Thoracic aorta (tissue), 2 donors: Measurements from ENCODE around the gene NFU1. TPM values are rescaled to one million over a fixed set of nuclear protein-coding genes. Genes with fewer than 3 reads are reported as not detected.

Experiments used
- ATAC-seq: fragments of 150-250 bp; one replicate; pipeline ENCODE4 v1.8.0; 2017; ENCODE audit warnings: low read depth; ENCODE audit not compliant: insufficient number of reproducible peaks, low FRiP score
- DNase-seq: peaks from one replicate; pipeline ENCODE4 v3.0.0-alpha.2; 2020; ENCODE audit warnings: low spot score
- H3K27ac ChIP-seq, 2 donors: fragments of 200-600 bp; sonication (generic); 1 replicate in 1 of 2; 2 replicates in 1 of 2; pipeline ENCODE4 v1.5.1; 2016; ENCODE audit warnings: mild to moderate bottlenecking in 2 of 2, moderate library complexity in 2 of 2
- H3K27me3 ChIP-seq: fragments of 200-600 bp; sonication (generic); replicated peaks from 2 replicates; pipeline ENCODE4 v1.6.0; 2016; ENCODE audit warnings: mild to moderate bottlenecking; ENCODE audit not compliant: insufficient read depth
- H3K36me3 ChIP-seq: fragments of 200-600 bp; sonication (generic); one replicate; pipeline ENCODE4 v1.5.1; 2016
- H3K4me1 ChIP-seq, 2 donors: fragments of 200-600 bp; sonication (generic); 1 replicate in 1 of 2; 2 replicates in 1 of 2; pipeline versions ENCODE4 v1.5.1 to v1.6.0; 2016; ENCODE audit warnings: low read depth in 2 of 2, mild to moderate bottlenecking in 1 of 2; ENCODE audit not compliant: control insufficient read depth in 1 of 2
- H3K4me3 ChIP-seq: fragments of 200-600 bp; sonication (generic); 2 replicates; pipeline ENCODE4 v1.5.1; 2016; ENCODE audit warnings: mild to moderate bottlenecking
- H3K9me3 ChIP-seq: fragments of 200-600 bp; sonication (generic); 2 replicates; pipeline ENCODE4 v1.5.1; 2016
- CTCF ChIP-seq: fragments of 200-600 bp; sonication (generic); IDR thresholded peaks from one replicate; pipeline ENCODE4 v1.5.1; 2019; ENCODE audit warnings: antibody characterized with exemption
- total RNA-seq, 2 donors: library from RNA; depleted of rRNA; stranded (reverse); fragments of >200 nt; gene quantifications; one replicate each; pipeline versions ENCODE4 v1.1.0 to v1.2.3, GENCODE V29; 2016

Gene NFU1
- 10 to 100 TPM; 44.6 to 51.6 TPM for total RNA-seq

GRCh38 chr2:69436938-69437750 is at the start of gene NFU1:
NFU1 (minus strand) TSS chr2:69437435; CDS start chr2:69437422, 13 bp downstream.
- DNase-seq (peak; percentile 80), ATAC-seq (peak; percentile 90)
- Histone ChIP-seq H3K27ac (peak within 1 kb of the TSS; percentile 88 to 97), H3K9me3 (no peaks in the 10 kb centered on the region), H3K27me3 (no peaks in the 10 kb centered on the region), H3K4me1 (peaks cover 13 to 33% of the 10 kb centered on the region in 2 donors), H3K36me3 (no peaks in the 10 kb centered on the region), H3K4me3 (peak within 1 kb of the TSS; percentile 83)
- peak; percentile 74 for TF ChIP-seq CTCF

- TF ChIP-seq CTCF = no peak
- ATAC-seq = no peak
- H3K4me1 ChIP-seq = no peaks in the 10 kb centered on the region
- H3K9me3 ChIP-seq = no peaks in the 10 kb centered on the region
- H3K4me3 ChIP-seq = no peak overlapping the region
- no peaks in the 10 kb centered on the region for H3K27me3 ChIP-seq
- H3K27ac ChIP-seq = no peak overlapping the region
- peaks cover 10% of the 10 kb centered on the region for H3K36me3 ChIP-seq
- DNase-seq = no peak
Observed at GRCh38 chr2:69483696-69484095, 46.5 kb upstream of the NFU1 start.

GRCh38 chr2:69483024-69483423 is 45.8 kb upstream of the NFU1 start:
- no peak overlapping the region for H3K4me3 ChIP-seq
- no peaks in the 10 kb centered on the region for H3K27me3 ChIP-seq
- H3K27ac ChIP-seq = no peak overlapping the region
- peaks cover 10% of the 10 kb centered on the region for H3K36me3 ChIP-seq
- no peaks in the 10 kb centered on the region for H3K9me3 ChIP-seq
- ATAC-seq (no peak), DNase-seq (no peak)
- H3K4me1 ChIP-seq = no peaks in the 10 kb centered on the region
- TF ChIP-seq CTCF = no peak

GRCh38 chr2:69482471-69482870 is 45.2 kb upstream of the NFU1 start:
- peaks cover 10% of the 10 kb centered on the region for H3K36me3 ChIP-seq
- TF ChIP-seq CTCF = no peak

GRCh38 chr2:69481421-69481820 is 44.2 kb upstream of the NFU1 start:
- H3K4me3 ChIP-seq = no peak overlapping the region
- no peaks in the 10 kb centered on the region for H3K4me1 ChIP-seq
- peaks cover 10% of the 10 kb centered on the region for H3K36me3 ChIP-seq
- DNase-seq (no peak), ATAC-seq (no peak)
- TF ChIP-seq CTCF = no peak
- H3K9me3 ChIP-seq = no peaks in the 10 kb centered on the region
- no peak overlapping the region for H3K27ac ChIP-seq
- H3K27me3 ChIP-seq = no peaks in the 10 kb centered on the region

More at GRCh38 chr2:69482471-69482870, 45.2 kb upstream of the NFU1 start:
- no peak overlapping the region for H3K27ac ChIP-seq
- no peaks in the 10 kb centered on the region for H3K9me3 ChIP-seq
- no peaks in the 10 kb centered on the region for H3K4me1 ChIP-seq
- no peak overlapping the region for H3K4me3 ChIP-seq
- DNase-seq (no peak), ATAC-seq (no peak)
- no peaks in the 10 kb centered on the region for H3K27me3 ChIP-seq
